NB4 (cell line): ENCODE results near the gene CHRNE.

ENCODE experiments used
- DNase-seq: peaks from one replicate; pipeline ENCODE4 v3.0.0; 2010; ENCODE audit warnings: low read depth
- H3K4me3 ChIP-seq: one replicate; pipeline ENCODE4 v1.5.1; 2011; ENCODE audit warnings: mild to moderate bottlenecking, low read depth, low read length, moderate library complexity
- CTCF ChIP-seq: IDR thresholded peaks from one replicate; pipeline ENCODE4 v1.5.1; 2012; ENCODE audit warnings: low read depth, low read length
- MAX ChIP-seq: IDR thresholded peaks from 2 replicates; pipeline ENCODE4 v1.6.1; 2011; ENCODE audit warnings: low read depth, low read length
- MYC ChIP-seq: IDR thresholded peaks from 2 replicates; pipeline ENCODE4 v1.6.1; 2011; ENCODE audit warnings: low read depth, low read length
- POLR2A ChIP-seq: IDR thresholded peaks from 2 replicates; pipeline ENCODE4 v1.6.1; 2011; ENCODE audit warnings: mild to moderate bottlenecking; ENCODE audit not compliant: insufficient read length; ENCODE audit errors: extremely low read depth

The CHRNE gene

GRCh38 chr17:4903051-4903818, at the start of gene CHRNE:
Gene CHRNE, minus strand, starts transcription at chr17:4903098. Its CDS starts 35 bp downstream, at chr17:4903063.
- no peak within 1 kb of the TSS for H3K4me3 ChIP-seq
- TF ChIP-seq MAX (peak; percentile 75), MYC (no peak), CTCF (peak; percentile 62)
- DNase-seq: peak; percentile 74

GRCh38 chr17:4951486-4951885, 48.6 kb upstream of the CHRNE start:
- DNase-seq: no peak
- no peak for TF ChIP-seq MAX
- no peak for TF ChIP-seq CTCF
- TF ChIP-seq POLR2A: no peak
- no peak for TF ChIP-seq MYC
- no peak overlapping the region for H3K4me3 ChIP-seq

- TF ChIP-seq CTCF: no peak
- H3K4me3 ChIP-seq: peak within 1 kb of the TSS; percentile 53
- no peak for DNase-seq
Measured at GRCh38 chr17:4950746-4951204, 47.9 kb upstream of the CHRNE start, which contains the start of gene ENO3. Gene ENO3, plus strand, starts transcription at chr17:4951119. Its CDS starts 711 bp downstream, at chr17:4951830.

- TF ChIP-seq CTCF (no peak), POLR2A (peak; percentile 17), MYC (no peak; the same call in 1 of the 2 replicates), MAX (no peak)
- peak; percentile 54 for DNase-seq
- H3K4me3 ChIP-seq: peak overlapping the region; percentile 53
Measured at GRCh38 chr17:4950075-4950745, 47.3 kb upstream of the CHRNE start.

- TF ChIP-seq CTCF (no peak), MYC (peak; percentile 74), POLR2A (peak; percentile 16)
Measured at GRCh38 chr17:4949321-4950074, 46.6 kb upstream of the CHRNE start.

More at GRCh38 chr17:4949321-4950074, 46.6 kb upstream of the CHRNE start:
- peak; percentile 80 for DNase-seq
- H3K4me3 ChIP-seq: peak overlapping the region; percentile 61
